DMS153 treated with DMSO at 0.1 percent for 48 hours (cell line): ENCODE measurements around the gene POU2AF1.
A peak's percentile ranks its signal among the peaks of the same experiment; 100 is the strongest.

Experiments
- DNase-seq: peaks from one replicate; lab custom pipeline; 2025; ENCODE audit not compliant: unreplicated experiment; lab: John Stamatoyannopoulos, UW

The POU2AF1 gene, protein sequence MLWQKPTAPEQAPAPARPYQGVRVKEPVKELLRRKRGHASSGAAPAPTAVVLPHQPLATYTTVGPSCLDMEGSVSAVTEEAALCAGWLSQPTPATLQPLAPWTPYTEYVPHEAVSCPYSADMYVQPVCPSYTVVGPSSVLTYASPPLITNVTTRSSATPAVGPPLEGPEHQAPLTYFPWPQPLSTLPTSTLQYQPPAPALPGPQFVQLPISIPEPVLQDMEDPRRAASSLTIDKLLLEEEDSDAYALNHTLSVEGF

DNA sequence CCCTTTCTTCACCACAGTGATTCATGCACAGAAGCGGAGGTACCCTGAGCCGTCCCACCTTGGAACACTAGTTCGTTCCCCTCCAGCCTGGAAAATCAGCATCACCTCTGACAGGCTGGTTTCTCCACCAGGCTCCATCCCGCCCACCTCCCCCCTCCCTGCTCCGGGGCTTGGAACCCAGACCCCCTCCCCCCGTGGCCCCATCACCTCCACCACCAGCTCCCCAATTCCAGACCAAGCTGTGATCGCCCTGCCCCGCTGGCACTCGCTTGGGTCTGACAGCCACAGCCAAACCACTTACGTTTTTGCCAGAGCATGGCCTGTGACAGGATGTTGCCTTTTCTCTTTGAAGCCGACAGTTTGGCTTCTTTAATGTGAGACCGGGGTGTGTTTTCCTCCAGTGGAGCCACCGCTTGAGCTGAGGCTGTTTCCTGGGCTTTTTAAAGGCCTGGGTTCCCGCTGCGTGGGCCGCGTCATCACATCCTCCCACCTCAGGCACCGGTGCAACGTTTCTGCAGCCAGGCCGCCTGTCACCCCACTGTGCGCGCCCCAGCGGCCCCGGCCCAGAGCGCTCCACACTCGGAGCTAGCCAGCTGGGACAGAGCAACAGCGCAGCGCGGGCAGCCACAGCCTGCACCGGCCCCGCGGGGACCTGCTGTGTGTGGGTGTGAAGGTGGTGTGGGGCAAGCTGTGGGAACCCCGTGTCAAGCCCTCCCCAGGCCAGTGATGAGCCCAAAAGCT is at the start of gene POU2AF1:
TSS of gene POU2AF1 (minus strand) at position 415 of the 741 bp plus-strand sequence. CDS start at position 317, 98 bp downstream.
- DNase-seq: no peak

DNA sequence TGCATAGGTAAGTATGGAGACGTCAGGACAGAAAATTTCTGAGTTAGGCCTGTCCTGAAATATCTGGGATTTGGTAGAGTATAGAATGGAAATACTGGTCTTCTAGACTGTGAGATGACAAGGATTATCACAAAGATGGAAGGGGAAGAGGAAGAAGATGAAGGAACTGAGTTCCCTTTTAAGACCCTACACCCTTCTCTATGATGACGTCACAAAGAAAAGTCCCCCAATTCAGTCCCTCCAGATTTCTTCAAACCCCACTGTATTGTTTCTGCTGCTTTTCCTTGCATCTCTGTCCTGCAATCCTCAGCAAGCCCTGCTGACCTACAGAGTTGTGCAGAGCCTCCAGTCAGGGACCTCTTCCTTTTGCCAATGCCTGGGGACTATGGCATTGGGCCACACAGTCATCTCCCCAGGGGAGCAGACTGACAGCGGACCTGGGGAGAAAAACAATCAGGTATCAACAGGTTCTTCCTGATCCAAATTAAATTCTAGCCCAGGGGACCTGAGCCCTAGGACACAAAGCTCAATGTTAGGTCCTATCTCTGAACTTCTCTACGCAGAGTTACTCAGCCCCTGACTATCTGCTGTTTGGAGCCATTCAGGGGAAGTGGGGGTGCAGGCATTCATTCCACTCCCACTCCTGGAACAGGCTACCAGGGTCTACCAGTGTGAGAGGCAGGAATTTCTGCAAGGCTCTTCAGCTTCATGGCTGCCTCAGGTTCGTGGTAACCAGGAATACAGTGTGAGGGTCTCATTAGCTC is 49.2 kb upstream of the POU2AF1 start:
- peak; percentile 33 for DNase-seq

GRCh38 chr11:111427471-111427912 is 48.4 kb upstream of the POU2AF1 start:
- DNase-seq: peak; percentile 95

DNA sequence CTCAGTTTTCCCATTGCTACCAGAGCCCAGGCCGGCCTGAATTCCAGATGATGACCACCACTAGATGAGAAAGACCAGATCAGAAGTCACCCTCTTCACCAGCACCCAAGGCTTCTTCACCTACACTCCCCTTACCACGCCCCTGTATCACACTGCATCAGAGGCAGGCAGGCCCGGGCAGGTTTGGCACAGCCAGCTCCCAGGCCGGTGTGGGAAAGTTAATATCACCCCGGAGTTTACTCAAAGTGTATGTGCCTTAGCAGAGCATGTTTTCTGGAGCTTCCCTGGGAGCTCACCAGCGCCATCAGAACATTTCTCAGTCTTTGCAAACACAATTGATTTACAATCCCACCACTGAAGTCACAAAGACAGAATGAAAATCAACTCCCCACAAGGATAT is 47.5 kb upstream of the POU2AF1 start:
- peak; percentile 83 for DNase-seq

DNA sequence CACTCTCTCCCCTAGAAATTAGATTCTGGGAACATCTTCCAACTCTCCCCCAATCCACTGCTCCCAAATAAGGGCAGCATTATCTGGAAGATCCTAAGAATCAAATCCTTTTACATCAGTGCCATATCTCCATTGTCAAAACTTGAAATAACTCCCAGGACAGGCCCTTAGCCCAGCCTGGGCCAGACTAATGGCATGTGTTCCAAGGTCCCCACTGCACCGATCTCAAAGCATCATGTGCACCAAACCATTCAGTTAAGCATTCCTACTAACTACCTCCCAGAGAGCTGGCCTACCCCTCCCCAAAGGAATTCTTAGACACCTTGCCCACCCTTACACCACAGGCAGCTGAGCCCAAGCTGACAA is 44.2 kb upstream of the POU2AF1 start:
- DNase-seq: no peak

- peak; percentile 91 for DNase-seq
Measured at GRCh38 chr11:111422494-111423249, 43.6 kb upstream of the POU2AF1 start.

DNA sequence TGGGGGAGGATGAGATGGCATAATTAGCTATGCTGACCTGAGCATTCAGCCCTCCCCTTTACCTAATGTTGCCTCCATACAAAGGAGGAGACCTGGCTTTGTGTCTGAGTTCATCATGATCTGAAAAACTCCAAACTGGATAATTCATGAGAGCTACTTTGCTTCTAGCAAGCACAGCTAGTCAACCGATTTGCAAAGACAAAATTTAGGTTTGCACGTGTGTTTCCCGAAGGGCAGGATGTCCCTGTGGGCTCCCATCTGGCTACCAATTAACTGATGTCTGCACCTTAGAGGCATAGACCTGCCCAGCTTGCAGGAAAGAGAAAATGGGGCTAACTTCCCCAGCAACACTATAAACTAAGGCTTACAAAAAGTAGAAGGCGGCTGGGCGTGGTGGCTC is 42.2 kb upstream of the POU2AF1 start:
- DNase-seq: no peak

DNA sequence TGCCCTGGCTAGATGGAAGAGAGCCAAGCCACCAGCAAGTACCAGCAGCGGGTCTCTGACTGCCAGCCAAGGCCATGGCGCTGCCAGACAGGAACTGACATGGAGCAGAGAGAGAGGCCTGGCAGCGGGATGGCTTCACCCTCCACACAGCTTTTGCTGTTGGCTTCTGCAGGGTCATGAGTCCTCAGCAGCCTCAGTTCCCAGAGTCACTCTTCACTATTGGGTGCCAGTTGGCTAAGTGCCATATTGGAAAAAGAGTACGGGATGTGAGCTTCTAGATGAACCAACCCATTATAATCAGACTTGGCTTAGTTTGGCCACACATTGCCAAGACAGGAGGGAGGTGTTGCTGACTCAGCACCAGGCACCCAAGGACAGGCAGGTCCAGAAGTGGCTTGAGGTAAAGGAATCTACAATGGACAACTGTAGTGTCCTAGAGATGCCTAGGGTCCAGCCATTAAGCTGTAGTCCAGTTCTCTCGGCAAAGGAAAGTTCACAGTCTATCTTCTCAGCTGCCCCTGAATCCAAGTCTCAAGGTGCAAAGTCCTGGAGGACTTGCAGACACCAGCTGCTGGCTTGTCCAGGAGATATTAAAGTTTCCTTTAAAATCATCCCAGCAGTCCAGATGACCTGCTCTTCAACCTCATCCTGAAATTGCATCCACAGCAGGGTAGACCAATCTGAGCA is 40.7 kb upstream of the POU2AF1 start:
- no peak for DNase-seq

DNA sequence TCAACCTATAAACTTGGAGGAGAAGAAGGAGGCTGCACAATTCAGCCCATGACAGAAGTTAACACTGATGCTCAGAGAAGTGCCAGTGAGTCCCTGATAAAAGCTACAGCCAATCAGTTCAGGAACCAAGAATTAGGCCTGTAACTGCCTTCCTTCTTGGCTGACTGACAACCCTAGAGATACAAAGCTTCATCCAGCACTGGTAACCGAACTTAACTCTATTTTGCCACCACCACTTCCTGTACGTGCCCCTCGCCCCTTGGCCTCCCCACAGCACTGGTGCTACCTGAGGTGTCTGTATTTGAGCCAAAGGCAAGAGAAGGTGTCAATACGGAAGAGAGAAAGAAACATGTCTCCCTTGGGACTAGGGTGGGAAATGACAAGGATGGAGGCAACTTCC is 40.1 kb upstream of the POU2AF1 start:
- no peak for DNase-seq

GRCh38 chr11:111418436-111418787 is 39.3 kb upstream of the POU2AF1 start:
- no peak for DNase-seq

DNA sequence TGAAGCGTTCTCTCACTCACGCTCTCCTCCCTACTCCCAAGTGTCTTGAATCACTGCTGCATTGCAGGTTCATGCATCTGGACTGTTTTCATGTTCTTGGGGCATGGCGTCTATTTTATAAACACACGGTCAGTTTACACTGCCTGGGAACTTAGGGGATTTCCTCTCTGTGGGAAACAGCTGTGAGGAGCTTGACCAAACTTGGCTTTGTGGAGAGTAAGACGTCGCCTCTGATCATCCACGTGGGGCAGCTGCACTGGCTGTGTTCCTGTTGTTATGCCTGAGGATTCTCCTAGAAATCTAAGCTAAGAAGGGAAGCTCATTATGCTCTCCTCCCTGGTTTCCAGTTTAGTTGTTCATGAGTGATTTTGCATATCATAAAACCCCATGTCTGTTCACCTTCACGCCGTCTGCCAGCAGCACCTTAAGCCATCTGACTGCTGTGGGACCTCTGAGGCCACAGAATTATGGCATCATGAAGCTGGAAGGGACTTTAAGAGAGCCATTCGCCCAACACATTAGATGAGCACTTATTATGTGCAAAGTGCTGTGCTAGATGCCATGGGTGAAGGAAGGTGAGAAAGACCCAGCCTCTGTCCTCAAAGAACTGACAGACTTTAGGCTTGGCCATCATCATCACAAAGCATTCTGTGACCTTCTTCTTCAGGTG is 38.8 kb upstream of the POU2AF1 start:
- no peak for DNase-seq

- DNase-seq: no peak
Measured at GRCh38 chr11:111417011-111417765, 38.1 kb upstream of the POU2AF1 start.

- DNase-seq: no peak
Measured at GRCh38 chr11:111416231-111416960, 37.3 kb upstream of the POU2AF1 start.

DNA sequence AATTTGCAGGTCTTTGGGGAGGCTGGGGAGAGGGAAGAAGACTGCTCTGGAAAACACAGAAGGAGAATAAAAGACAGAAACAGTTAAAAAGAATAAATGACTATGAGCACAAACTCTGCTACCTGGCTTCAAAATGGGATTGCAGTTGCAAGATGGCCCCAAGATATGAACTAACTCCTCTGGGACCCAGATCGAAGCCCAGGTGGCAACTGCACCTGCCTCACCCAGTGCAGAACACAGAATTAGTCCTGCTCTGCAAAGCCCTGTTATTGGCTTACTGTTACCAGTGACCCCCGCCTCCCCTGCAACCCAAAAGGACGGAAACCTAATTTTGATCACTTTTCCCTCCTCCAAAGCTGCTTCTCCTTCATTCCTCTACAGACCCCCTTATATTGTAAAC is 35.9 kb upstream of the POU2AF1 start:
- DNase-seq: no peak

DNA sequence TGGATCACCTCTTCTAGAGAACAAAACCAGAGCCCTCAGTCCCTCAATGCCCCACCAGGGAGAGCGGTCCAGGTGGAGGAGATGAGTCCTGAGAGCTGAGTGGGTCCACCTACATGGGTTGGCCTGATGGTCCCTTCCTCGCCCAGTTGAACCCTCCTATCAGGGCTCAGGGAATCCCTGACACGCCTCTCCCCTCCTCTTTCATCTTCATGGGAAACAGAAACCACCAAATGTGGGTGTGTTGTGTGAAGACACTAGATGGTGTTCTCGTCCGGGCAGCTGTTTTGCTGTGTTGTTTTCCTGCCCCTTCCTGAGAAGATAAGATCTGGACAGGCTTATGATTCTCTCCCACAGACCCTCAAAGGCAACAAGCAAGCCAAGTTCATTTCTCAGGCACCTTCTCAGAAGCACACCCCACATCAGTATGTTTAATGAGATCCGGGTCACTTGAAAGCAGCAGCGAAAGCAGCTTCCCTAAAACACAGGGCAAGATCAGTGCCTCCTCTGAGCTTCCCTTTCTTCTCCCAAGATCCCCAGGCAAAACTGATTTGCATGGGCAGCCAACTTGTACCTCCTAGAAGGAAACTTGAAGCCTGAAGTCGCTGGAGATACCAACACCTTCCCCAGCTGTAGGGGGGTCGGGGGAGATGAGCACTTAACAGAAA is 35.3 kb upstream of the POU2AF1 start:
- no peak for DNase-seq

- no peak for DNase-seq
Measured at GRCh38 chr11:111413849-111414248, 34.8 kb upstream of the POU2AF1 start.

- no peak for DNase-seq
Measured at GRCh38 chr11:111412293-111412692, 33.2 kb upstream of the POU2AF1 start.

- DNase-seq: no peak
Measured at GRCh38 chr11:111411456-111411855, 32.4 kb upstream of the POU2AF1 start.
